ENCODE data around the gene SERPIND1.
A peak's percentile ranks its signal among the peaks of the same experiment; 100 is the strongest.

SERPIND1 gene

DNA sequence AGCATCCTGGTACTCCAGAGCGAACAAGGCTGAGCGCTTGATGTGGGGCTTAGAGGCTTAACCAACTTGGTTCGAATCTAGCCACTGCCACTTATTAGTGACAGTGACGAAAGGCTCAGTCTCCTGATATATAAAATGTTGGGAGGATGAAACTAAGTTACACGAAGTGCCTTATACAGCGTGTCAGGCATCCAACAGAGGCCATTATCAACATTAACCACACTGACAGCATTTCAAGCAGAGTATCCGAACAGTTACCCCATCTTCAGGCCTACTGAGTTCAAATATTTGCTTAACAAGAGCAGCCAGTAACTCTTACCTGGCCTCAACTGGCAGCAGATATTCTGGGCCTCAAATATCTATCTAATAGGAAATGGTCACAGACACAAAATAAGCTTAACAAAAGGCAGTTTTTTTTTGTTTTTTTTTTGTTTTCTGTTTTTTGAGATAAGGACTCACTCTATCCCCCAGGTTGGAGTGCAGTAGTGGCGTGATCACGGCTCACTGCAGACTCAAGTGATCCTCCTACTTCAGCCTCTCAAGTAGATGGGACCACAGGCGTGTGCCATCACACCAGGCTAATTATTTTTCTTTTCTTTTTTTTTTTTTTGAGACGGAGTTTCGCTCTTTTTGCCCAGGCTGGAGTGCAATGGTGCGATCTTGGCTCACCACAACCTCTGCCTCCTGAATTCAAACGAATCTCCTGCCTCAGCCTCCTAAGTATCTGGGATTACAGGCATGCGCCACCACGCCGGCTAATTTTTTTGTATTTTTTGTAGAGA is 2.9 kb downstream of the SERPIND1 start:
- no peak for DNase-seq

GRCh38 chr22:20777420-20778177 is 3.7 kb downstream of the SERPIND1 start:
- DNase-seq = peak; percentile 36 to 65

DNA sequence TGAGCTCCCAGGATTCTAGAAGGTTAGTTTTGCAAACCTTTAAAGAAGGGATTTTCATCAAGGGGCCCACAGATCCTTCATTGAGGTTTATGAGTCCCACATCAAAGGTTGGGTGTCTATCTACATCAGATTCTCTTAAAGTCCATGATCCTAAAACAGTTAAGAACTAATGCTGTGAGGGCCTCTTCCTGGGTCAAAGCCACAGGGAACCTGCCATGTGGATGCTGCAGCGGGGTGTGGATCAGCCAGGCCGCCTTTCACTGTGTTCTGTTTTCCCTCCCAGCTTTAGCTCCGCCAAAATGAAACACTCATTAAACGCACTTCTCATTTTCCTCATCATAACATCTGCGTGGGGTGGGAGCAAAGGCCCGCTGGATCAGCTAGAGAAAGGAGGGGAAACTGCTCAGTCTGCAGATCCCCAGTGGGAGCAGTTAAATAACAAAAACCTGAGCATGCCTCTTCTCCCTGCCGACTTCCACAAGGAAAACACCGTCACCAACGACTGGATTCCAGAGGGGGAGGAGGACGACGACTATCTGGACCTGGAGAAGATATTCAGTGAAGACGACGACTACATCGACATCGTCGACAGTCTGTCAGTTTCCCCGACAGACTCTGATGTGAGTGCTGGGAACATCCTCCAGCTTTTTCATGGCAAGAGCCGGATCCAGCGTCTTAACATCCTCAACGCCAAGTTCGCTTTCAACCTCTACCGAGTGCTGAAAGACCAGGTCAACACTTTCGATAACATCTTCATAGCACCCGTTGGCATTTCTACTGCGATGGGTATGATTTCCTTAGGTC is 5.3 kb downstream of the SERPIND1 start:
- no peak for DNase-seq

- no peak for DNase-seq
Measured at GRCh38 chr22:20779818-20780158, 5.9 kb downstream of the SERPIND1 start.

DNA sequence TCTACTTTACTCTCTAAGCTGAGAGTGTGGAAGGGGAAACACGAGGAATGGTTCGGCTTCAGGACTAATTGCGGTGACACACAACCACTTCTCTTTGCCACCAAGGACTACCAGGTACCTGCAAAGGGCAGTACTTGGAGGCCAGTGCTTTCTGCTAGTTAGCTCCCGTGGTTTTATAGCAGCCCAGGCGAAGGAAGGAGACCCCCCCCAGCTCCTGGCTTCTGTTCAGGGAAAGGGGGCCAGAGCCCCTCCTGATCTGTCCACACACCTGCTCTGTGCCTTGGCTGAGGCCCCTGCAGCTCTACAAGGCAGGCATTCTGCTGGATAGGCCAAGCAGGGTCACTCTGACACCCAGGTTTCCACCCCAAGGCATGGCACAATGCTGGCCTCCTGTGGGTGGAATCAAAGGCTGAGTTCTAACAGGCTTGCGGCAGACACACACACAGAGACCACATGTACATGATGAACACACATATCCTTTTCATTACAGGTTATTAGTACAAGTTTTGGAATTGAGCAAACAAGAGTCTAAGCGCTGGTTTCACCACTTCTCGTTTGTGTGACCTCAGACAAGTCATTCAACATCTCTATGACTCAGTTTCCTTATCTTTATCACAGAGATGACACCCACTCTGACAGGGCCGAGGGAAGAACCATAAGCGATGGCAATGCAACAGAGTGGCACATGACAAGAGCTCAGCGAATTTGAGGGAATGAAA is 7.5 kb downstream of the SERPIND1 start:
- DNase-seq = no peak

GRCh38 chr22:20782083-20782482 is 8.2 kb downstream of the SERPIND1 start:
- no peak for DNase-seq

GRCh38 chr22:20782596-20783299 is 8.8 kb downstream of the SERPIND1 start:
- no peak for DNase-seq

DNA sequence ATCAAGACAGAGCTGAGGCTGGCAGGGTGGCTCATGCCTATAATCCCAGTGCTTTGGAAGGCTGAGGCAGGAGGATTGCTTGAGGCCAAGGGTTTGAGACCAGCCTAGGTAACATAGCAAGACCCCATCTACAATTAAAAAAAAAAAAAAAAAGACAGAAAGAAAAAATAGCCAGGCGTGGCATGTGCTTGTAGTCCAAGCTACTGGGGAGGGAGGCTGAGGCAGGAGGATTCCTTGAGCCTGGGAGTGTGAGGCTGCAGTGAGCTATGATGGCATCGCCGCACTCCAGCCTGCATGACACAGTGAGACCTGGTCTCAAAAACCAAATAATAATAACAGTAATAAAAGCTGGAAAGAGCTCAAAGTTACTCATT is 9.4 kb downstream of the SERPIND1 start:
- no peak for DNase-seq

DNA sequence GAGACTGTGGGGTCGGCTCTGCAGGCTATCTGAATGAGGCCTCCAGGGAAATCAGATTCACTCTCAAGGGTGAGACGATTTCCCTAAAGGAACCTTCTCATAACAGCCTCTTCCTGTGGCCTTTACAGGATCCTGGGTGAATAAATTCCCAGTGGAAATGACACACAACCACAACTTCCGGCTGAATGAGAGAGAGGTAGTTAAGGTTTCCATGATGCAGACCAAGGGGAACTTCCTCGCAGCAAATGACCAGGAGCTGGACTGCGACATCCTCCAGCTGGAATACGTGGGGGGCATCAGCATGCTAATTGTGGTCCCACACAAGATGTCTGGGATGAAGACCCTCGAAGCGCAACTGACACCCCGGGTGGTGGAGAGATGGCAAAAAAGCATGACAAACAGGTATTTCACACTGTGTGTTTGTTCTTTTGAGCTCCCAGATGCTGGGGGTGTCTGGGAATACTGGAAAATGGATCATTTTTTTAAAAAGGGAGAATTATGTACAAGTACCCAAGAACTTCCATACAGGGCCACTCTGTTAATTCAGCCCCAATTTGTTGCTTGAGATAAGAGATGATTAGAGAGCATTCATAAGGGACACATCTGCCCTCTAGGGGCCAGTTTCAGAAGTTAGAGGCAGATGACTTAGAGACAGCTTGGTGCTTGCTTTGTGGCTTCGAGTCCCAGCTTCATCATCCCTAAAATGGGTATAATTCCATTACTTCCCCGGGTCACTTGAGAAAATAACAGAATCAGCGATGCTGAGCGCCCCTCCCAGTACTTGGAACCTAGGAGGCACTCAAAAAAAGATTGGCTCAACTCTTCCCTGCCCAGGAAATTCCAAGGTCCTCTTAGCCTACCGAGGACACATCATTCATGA is 10.2 kb downstream of the SERPIND1 start:
- DNase-seq = peak in 1 of 2 experiments; percentile 36

DNA sequence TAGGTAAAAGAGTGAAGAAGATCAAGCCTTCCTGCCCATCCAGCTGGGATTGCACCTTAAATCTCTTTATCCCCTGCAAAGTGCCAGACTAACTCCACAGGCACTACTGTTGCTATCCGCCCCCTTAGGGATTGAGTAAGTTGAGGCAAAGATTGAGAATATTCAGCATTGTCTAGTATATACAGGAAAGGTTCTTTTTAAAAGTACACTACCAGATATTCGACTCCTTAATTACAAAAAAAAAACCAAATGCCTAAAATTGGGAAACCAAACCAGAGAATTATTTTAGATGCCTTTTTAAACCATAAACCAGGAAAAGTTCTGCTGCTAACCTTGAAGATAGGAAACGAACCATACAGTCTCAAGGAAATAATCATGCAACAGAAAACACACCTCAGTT is 11.5 kb downstream of the SERPIND1 start:
- no peak for DNase-seq

DNA sequence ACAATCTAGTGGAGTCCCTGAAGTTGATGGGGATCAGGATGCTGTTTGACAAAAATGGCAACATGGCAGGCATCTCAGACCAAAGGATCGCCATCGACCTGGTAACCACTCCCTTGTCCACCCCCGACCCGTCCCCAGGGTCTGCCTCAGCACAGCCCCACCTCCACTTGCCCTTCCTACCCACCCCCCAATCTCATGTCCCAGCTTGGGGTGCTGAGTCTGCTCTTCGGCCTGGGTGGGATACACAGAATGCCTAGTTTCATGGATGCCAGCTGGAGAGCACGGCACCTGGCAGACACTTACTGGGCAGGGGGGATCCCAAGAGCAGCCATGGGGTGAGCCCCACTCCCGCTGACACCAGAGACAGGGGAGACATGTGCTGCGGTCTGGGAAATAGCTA is 12.1 kb downstream of the SERPIND1 start:
- no peak for DNase-seq

GRCh38 chr22:20786536-20786979 is 12.6 kb downstream of the SERPIND1 start:
- DNase-seq = no peak

- DNase-seq = no peak
Measured at GRCh38 chr22:20787223-20787622, 13.3 kb downstream of the SERPIND1 start.

DNA sequence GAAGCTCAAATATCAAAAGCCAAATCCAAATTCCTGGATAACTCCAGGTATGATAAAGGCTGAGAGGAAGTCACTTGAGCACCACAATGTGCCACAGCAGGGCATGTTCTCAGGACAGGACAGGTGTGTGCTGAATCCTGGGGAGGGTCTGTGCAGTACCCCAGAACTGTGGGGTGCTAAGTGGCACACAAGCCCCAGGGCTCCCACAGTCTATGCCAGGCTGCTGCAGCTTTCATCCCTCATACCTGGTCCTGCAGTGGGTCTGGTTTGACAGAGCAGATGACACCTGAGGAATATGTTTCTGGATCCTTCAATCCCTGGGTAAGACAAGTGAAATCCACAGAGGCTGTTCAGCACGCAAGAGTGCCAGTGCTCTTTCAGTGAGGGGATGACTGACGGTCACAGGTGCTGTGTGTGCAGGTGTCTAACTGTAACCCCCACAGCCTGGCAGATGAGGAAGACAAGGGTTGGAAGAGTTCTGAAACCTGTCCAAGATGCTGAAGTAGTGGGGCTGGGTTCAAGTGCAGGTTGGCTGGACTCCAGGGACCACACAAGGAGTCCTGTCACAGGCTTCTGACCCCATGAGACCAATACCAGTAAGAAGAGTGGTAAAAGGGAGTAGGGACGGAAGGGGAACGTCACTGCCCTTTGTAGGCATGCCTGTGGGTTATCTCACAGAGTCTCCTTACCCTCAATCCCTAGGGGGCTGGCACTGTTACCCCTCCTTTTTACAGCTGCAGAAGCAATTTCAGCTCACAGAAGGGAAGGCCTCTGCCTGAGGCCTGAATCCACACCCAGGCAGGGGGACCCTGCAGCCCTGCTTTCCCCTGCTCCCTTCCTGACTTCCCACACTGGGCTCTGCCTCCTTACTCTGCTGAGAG is 14.1 kb downstream of the SERPIND1 start:
- DNase-seq = no peak

DNA sequence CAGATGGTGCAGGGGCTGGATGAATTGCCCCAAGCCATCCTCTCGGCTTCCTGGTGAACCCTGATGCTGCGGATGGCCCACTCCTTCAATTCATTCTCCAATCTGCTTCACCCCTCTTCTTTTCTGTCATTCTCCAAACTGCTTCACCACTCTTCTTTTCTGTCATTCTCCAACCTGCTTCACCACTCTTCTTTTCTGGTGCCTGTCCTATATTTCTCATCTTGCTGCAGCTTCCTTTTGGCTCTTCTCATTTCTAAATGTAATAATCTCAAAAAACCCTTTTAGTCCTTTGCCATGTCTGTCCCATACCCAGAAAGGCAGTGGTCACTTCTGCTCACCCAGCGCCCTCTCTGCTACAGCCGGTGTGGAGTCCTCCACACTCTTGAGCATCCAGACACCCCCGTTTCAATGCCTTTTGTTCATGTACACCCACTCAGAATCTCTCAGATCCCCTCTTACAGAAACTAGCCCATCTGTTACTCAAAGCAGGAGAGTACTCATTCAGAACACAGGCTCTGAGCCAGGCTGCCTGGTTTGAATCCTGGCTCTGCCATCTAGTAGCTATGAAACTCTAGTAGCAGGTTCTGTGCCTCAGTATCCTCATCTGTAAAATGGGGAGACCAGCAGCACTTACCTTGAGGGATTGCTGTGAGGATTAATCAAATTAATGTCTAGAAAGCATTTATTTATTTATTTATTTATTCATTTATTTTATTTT is 14.9 kb downstream of the SERPIND1 start:
- DNase-seq = no peak

GRCh38 chr22:20792221-20792965 is 18.5 kb downstream of the SERPIND1 start:
- DNase-seq = no peak

GRCh38 chr22:20792966-20793728 is 19.2 kb downstream of the SERPIND1 start:
- no peak for DNase-seq

Data from SW 1271 (cell line).